ENCODE data around the gene PSTPIP1.

Gene PSTPIP1

DNA sequence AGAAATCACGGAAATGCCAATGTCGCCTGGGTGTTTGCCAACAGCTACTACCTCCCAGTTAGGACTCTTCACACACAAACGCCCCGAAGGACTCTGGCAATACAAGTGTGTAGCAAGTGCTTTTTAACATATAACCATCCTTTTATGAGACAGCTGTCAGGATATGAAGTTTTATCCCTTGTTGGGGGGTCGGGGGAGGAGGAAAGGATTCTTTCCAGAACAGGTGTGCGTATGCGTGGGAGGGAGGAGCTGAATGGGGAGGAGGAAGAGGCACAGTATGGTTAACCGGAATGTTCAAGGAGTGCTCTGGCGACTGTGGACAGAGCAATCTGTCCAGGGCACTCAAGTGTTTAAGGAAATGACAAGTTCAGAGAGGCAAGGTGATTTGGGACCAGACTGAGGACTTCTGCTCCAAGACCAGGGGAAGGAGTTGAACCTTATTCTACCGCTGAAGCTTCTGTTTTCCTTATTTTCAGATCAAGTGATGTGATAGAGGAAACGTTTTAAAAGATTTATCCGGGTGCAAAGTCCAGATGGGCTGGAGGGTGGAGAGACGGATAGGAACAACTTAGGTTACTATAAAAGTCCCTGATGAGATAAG is 74.7 kb downstream of the PSTPIP1 start:
- Histone ChIP-seq H3K79me2 (ENCODE audit: control insufficient read depth, insufficient read depth, low read length, unreplicated experiment) (peaks cover 50% of the 10 kb centered on the region), H3K27ac (ENCODE audit: low read depth, low read length) (peak overlapping the region; percentile 73; the same call in 1 of the 2 replicates), H2AFZ (ENCODE audit: low read length, unreplicated experiment) (no peak overlapping the region), H3K4me3 (ENCODE audit: low read depth, low read length) (peak overlapping the region; percentile 73), H3K36me3 (ENCODE audit: insufficient read depth, low read length) (no peaks in the 10 kb centered on the region), H3K4me1 (ENCODE audit: control insufficient read depth, insufficient read depth, low read length, unreplicated experiment) (peaks cover 37% of the 10 kb centered on the region), H3K27me3 (ENCODE audit: insufficient read depth, low read length) (no peaks in the 10 kb centered on the region)

DNA sequence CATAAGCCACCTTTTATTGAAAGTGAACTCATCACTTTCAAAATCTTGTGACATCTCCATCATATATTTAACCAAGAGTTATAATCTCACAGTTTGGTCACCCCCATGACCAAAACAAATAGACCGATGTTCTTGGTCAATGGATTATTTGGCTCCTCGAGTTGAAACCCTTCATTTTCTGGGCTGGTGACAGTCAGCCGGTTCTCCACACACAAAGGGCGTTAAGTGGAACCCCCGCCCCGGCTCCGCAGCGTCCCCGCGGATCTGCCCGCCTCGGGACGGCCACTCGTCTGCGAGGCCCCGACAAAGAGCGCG is 75.2 kb downstream of the PSTPIP1 start:
- Histone ChIP-seq H3K27ac (ENCODE audit: low read depth, low read length) (peak overlapping the region; percentile 73), H3K4me3 (ENCODE audit: low read depth, low read length) (peak overlapping the region; percentile 73), H3K79me2 (ENCODE audit: control insufficient read depth, insufficient read depth, low read length, unreplicated experiment) (peaks cover 45% of the 10 kb centered on the region), H3K4me1 (ENCODE audit: control insufficient read depth, insufficient read depth, low read length, unreplicated experiment) (peaks cover 32% of the 10 kb centered on the region), H3K27me3 (ENCODE audit: insufficient read depth, low read length) (no peaks in the 10 kb centered on the region), H3K36me3 (ENCODE audit: insufficient read depth, low read length) (no peaks in the 10 kb centered on the region), H2AFZ (ENCODE audit: low read length, unreplicated experiment) (no peak overlapping the region)

DNA sequence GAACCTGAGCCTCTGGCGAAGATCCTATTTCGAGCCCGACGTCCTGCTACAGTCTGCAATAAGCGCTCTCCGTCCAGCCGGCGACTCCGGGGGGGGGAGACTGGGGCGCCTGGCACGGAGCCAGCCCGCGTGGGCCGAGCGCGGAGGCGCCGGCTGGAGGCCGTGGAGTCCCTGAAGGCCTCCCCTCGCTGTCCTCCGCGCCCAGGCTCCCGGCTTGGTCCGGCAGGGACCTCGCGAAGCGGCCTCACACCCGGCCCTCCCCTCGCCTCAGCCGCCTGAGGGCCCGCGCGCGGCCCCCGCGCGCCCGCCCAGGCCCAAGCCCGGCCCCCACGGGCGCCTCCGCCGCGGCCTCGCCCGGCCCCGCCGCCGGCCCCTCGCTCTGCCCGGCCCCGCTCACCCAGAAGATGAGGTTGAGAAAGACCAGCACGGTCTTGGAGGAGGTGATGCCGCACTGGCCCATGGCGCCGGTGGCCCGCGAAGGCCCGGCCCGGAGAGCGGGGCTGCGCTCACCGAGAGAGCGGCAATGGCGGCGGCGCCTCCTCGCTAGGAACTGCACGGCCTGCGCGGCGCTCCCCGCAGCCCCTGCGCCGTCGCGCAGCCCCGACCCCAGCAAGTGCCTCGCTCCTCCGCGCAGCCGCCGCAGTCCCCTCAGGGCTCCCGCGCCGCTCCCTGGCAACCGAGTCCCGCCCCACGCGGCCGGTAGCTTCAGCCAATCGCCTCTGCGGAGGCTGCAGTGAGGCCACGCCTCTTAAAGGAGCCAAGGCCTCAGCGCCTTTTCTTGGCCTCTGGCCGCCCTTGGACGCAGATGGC is 75.8 kb downstream of the PSTPIP1 start, which contains the start of gene TSPAN3:
Gene TSPAN3, minus strand, starts transcription at position 615 of the 810 bp plus-strand sequence. Its CDS starts 155 bp downstream, at position 460.
- Histone ChIP-seq H3K36me3 (ENCODE audit: insufficient read depth, low read length) (no peaks in the 10 kb centered on the region), H3K27ac (ENCODE audit: low read depth, low read length) (peak within 1 kb of the TSS; percentile 73), H3K79me2 (ENCODE audit: control insufficient read depth, insufficient read depth, low read length, unreplicated experiment) (peaks cover 41% of the 10 kb centered on the region), H3K4me3 (ENCODE audit: low read depth, low read length) (peak within 1 kb of the TSS; percentile 73), H3K27me3 (ENCODE audit: insufficient read depth, low read length) (no peaks in the 10 kb centered on the region), H2AFZ (ENCODE audit: low read length, unreplicated experiment) (peak within 1 kb of the TSS; percentile 52), H3K4me1 (ENCODE audit: control insufficient read depth, insufficient read depth, low read length, unreplicated experiment) (peaks cover 28% of the 10 kb centered on the region)

DNA sequence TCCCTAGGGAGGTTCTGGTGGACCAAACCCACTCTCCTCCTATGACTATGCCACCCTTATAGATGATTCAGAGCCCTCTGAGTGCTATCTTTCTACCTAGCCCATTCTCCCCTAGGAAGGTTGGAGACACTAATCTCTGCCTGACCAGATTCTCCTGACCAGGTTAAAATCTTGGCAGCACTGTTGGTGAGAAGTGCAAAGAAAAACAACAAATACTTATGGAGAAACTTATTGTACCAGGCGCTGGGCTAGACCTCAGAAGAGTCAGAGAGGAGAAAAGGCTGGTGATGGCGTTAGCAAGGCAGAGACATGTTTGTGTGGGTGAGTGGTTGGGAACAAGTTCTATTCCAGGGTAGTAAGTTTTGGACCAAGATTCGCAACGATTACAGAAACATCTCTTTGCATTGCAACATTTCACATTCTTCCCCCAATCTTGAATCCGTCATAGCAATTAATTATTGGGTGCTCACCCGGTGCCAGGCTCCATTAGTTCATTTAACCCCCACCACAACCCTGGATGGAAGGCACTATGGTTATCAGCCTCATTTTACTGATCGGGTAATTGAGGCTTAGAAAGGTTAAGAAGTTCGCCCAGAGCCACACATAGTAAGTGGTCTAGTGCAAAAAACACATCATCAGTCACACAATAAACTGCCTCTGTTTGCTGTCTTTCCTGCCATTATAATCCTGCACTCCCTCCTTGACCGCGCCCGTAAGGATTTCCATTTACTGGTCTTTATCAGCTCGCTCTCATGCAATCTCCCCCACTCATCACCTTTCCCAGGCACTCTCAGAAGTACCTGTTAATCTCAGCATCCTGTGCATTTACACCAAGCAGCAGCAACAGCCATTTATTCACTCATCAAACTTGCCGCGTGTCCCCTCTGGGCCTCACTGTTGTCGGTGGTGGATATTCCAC is 76.6 kb downstream of the PSTPIP1 start:
- Histone ChIP-seq H2AFZ (ENCODE audit: low read length, unreplicated experiment) (no peak overlapping the region), H3K27ac (ENCODE audit: low read depth, low read length) (no peak overlapping the region), H3K4me3 (ENCODE audit: low read depth, low read length) (peak overlapping the region; percentile 73), H3K79me2 (ENCODE audit: control insufficient read depth, insufficient read depth, low read length, unreplicated experiment) (peaks cover 35% of the 10 kb centered on the region), H3K27me3 (ENCODE audit: insufficient read depth, low read length) (no peaks in the 10 kb centered on the region), H3K36me3 (ENCODE audit: insufficient read depth, low read length) (no peaks in the 10 kb centered on the region), H3K4me1 (ENCODE audit: control insufficient read depth, insufficient read depth, low read length, unreplicated experiment) (peaks cover 28% of the 10 kb centered on the region)

DNA sequence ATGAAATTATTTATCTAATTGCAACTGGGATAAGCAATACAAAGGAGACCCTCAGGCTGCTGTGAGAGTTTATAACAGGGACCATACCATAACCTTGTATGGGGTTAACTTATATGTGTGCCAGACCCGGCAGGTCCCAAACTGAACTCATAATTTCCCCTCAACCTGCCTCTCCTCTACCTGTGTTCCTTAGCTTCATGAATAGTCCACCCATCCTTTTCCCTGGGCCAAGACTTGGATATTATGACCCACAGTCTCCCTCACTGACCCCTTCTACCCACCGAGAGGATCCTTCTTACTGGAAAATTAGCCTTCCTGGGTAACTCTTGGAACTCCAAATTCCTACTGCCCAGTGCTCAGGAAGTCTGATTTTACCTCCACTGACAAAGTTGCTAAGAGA is 79.4 kb downstream of the PSTPIP1 start:
- no peak overlapping the region for H2AFZ ChIP-seq (ENCODE audit: low read length, unreplicated experiment)
- H3K4me1 ChIP-seq (ENCODE audit: control insufficient read depth, insufficient read depth, low read length, unreplicated experiment) = peaks cover 10% of the 10 kb centered on the region
- H3K36me3 ChIP-seq (ENCODE audit: insufficient read depth, low read length) = no peaks in the 10 kb centered on the region
- no peak overlapping the region for H3K27ac ChIP-seq (ENCODE audit: low read depth, low read length)
- H3K79me2 ChIP-seq (ENCODE audit: control insufficient read depth, insufficient read depth, low read length, unreplicated experiment) = peaks cover 9% of the 10 kb centered on the region
- no peaks in the 10 kb centered on the region for H3K27me3 ChIP-seq (ENCODE audit: insufficient read depth, low read length)
- H3K4me3 ChIP-seq (ENCODE audit: low read depth, low read length) = no peak overlapping the region

DNA sequence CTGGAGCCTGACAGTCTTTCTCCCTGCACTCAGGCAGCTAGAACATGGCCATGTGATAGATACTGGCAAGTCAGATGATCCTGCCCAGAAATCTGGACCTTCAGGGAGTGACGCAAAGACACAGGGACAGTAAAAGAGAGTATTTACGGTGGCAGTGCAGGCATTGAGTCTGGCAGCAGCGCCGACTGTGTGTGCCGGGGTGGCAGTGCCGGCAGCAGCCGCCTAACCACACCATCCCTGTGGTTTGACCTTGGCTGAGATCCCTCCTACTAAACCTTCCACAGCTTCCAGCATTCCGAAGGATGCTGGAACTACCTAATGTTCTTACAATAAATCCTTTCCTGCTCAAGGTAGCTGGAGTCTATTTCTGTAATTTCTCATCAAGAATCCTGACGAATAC is 80.6 kb downstream of the PSTPIP1 start:
- H3K4me3 ChIP-seq (ENCODE audit: low read depth, low read length) = no peak overlapping the region
- no peaks in the 10 kb centered on the region for H3K36me3 ChIP-seq (ENCODE audit: insufficient read depth, low read length)
- H3K79me2 ChIP-seq (ENCODE audit: control insufficient read depth, insufficient read depth, low read length, unreplicated experiment) = no peaks in the 10 kb centered on the region
- H3K27ac ChIP-seq (ENCODE audit: low read depth, low read length) = no peak overlapping the region
- H3K27me3 ChIP-seq (ENCODE audit: insufficient read depth, low read length) = no peaks in the 10 kb centered on the region
- peaks cover 6% of the 10 kb centered on the region for H3K4me1 ChIP-seq (ENCODE audit: control insufficient read depth, insufficient read depth, low read length, unreplicated experiment)
- no peak overlapping the region for H2AFZ ChIP-seq (ENCODE audit: low read length, unreplicated experiment)

DNA sequence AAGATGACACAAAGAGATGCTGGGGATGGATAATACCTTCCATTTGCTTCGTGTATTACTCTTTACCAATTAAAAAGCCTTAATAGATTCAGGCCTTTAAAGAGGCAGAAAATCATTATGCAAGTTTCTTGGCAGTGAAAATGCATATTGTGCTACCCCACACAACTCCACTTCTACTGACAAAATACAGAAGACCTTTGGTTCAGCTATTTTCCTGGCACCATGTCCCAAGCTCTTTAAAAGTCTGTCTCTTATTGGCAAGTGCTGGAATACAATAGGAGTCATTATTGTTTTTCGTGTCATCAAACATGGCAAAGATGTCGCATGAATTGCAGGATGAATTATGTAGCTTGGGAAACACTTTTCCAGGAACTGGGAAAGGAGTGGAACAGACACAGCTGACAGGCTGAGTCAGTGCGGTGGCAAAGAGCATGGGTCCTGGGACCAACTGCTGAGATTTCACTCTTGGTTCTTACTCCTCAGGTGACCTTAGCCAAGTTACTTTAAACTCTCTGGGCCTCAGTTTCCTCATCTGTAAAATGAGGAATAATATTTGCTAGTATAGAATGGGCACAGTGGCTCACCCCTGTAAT is 81.5 kb downstream of the PSTPIP1 start:
- H3K27me3 ChIP-seq (ENCODE audit: insufficient read depth, low read length) = no peaks in the 10 kb centered on the region
- no peak overlapping the region for H2AFZ ChIP-seq (ENCODE audit: low read length, unreplicated experiment)
- no peaks in the 10 kb centered on the region for H3K79me2 ChIP-seq (ENCODE audit: control insufficient read depth, insufficient read depth, low read length, unreplicated experiment)
- no peak overlapping the region for H3K4me3 ChIP-seq (ENCODE audit: low read depth, low read length)
- no peak overlapping the region for H3K27ac ChIP-seq (ENCODE audit: low read depth, low read length)
- H3K36me3 ChIP-seq (ENCODE audit: insufficient read depth, low read length) = no peaks in the 10 kb centered on the region
- peaks cover 3% of the 10 kb centered on the region for H3K4me1 ChIP-seq (ENCODE audit: control insufficient read depth, insufficient read depth, low read length, unreplicated experiment)

DNA sequence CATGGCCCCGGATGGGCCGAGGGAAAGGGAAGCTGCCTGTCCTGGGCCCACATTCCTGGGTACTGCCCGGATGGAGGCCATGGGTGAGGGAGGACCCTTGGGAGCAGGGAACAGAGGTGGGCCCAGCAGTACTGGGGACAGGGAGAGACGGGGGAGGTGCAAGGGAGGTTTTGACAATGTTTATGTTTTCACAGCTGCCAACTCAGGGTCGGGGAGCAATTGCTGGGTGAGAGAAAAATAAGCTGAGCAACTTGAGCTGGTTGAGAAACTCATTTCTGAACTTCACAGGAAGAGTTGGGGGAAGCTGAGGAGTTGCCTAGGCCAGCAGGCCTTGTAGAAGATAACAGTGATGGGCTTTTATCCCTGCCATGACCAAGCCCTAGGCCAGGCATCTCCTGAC is 87.0 kb downstream of the PSTPIP1 start:
- H3K79me2 ChIP-seq (ENCODE audit: control insufficient read depth, insufficient read depth, low read length, unreplicated experiment) = no peaks in the 10 kb centered on the region
- no peak overlapping the region for H3K4me3 ChIP-seq (ENCODE audit: low read depth, low read length)
- peaks cover 13% of the 10 kb centered on the region for H3K4me1 ChIP-seq (ENCODE audit: control insufficient read depth, insufficient read depth, low read length, unreplicated experiment)
- H3K36me3 ChIP-seq (ENCODE audit: insufficient read depth, low read length) = no peaks in the 10 kb centered on the region
- no peak overlapping the region for H3K27ac ChIP-seq (ENCODE audit: low read depth, low read length)
- no peak overlapping the region for H2AFZ ChIP-seq (ENCODE audit: low read length, unreplicated experiment)
- H3K27me3 ChIP-seq (ENCODE audit: insufficient read depth, low read length) = no peaks in the 10 kb centered on the region

DNA sequence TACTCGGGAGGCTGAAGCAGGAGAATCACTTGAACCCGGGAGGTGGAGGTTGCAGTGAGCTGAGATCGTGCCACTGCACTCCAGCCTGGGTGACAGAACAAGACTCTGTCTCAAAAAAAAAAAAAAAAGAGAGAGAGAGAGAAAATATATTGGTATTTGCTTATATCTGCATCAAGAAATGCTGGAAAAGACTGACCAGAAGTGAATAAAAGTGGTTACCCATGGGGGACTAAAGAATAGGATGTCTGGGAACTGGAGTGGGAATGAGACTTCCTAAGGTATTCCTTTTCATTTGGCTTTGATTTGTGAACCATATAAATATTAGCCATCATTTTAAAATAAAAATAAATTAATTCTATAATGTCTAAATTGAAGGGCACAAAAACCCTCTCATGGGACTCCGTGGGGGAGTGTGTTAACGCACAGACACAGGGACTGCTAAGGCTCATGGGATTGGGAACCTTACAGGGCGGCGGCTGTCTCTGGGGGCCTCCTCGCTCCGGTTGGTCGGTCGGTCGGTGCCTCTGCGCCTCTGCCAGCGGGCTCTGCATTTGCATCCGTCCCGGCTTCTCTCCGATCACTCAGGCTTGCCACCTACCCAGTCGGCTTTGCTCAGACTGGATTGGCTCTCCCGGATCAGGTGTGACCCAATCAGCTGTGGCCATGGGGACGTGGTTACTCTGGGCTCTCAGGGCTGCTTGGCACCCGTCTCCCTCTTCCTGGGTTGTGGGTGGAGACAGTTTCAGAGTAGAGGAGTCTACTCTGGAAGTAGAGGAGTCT is 88.6 kb downstream of the PSTPIP1 start:
- H3K4me3 ChIP-seq (ENCODE audit: low read depth, low read length) = peak overlapping the region; percentile 58; the same call in 1 of the 2 replicates
- no peak overlapping the region for H3K27ac ChIP-seq (ENCODE audit: low read depth, low read length)
- H3K36me3 ChIP-seq (ENCODE audit: insufficient read depth, low read length) = no peaks in the 10 kb centered on the region
- peak overlapping the region; percentile 14 for H2AFZ ChIP-seq (ENCODE audit: low read length, unreplicated experiment)
- peaks cover 13% of the 10 kb centered on the region for H3K4me1 ChIP-seq (ENCODE audit: control insufficient read depth, insufficient read depth, low read length, unreplicated experiment)
- no peaks in the 10 kb centered on the region for H3K27me3 ChIP-seq (ENCODE audit: insufficient read depth, low read length)
- H3K79me2 ChIP-seq (ENCODE audit: control insufficient read depth, insufficient read depth, low read length, unreplicated experiment) = no peaks in the 10 kb centered on the region

DNA sequence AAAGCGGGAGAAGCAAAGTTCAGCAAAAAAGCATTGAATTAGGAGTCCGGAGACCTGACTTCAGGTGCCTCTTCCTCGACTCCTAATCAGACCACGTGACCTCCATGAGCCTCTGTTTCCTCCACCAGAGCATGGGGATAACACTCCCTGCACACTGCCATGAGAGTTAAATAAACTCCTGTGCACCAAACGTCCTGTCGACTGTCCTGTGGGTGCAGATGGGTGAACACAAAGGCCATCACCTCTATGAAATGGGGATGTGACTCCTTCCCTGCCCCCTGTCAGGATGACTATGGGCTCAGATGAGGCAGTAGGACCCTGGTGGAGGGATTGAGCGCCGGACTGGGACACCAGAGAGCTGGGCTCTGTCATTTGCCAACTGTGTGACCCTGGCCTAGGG is 89.5 kb downstream of the PSTPIP1 start:
- Histone ChIP-seq H3K79me2 (ENCODE audit: control insufficient read depth, insufficient read depth, low read length, unreplicated experiment) (no peaks in the 10 kb centered on the region), H3K27me3 (ENCODE audit: insufficient read depth, low read length) (no peaks in the 10 kb centered on the region), H3K27ac (ENCODE audit: low read depth, low read length) (no peak overlapping the region), H3K4me3 (ENCODE audit: low read depth, low read length) (no peak overlapping the region), H3K4me1 (ENCODE audit: control insufficient read depth, insufficient read depth, low read length, unreplicated experiment) (peaks cover 13% of the 10 kb centered on the region), H3K36me3 (ENCODE audit: insufficient read depth, low read length) (no peaks in the 10 kb centered on the region), H2AFZ (ENCODE audit: low read length, unreplicated experiment) (no peak overlapping the region)

Data from ACC112 (cell line).